ENCODE results near the gene HAVCR2.

The HAVCR2 gene

DNA sequence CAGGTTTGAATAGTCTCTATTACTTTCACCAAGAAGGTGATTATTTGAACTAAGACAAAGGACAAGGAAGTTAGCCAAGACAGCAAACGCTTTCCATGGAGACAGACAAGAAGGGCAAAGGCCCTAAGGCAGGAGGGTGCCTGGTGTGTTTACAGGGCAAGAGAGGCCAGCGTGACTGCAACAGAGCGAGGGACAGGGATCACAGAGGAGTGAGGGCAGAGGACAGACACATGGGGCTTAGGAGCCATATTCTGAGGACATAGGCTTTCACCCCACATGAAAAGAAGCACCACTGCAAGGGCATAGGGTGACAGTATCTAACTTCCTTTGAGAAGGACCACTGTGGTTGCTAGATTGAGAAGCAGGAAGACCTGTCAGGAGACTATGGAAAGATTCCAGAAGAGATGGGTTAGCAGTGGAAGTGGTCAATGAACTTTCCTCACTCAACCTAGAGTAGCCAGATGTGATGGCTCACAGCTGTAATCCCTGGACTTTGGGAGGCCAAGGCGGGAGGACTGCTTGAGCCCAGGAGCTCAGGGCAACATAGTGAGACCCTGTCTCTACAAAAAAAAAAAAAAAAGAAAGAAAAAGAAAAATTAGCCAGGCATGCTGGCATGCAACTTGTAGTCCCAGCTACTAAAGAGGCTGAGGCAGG is 44.9 kb downstream of the HAVCR2 start:
- Histone ChIP-seq H4K91ac (ENCODE audit: low read depth, low read length, poor library complexity) (no peak overlapping the region), H3K14ac (ENCODE audit: low read length) (no peak overlapping the region), H2BK5ac (ENCODE audit: low read length) (no peak overlapping the region)

DNA sequence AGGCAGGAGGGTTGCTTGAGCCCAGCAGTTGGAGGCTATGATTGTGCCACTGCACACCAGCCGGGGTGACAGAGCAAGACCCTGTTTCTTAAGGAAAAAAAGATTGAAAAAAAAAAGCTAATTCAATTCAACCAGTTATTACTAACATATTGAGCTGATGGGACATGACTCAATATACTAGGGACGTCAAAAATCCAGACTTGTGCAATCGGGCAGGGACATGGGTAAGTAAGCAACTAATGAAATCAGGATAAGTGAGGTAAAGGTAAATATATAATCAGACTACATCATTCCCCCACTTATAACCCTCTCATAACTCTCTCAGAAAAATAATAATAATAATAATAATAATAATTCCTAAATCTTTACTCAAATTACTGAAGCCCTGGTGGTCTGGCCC is 49.0 kb downstream of the HAVCR2 start:
- H2BK12ac ChIP-seq (ENCODE audit: low read length): no peak overlapping the region
- H3K9me3 ChIP-seq (replicated peaks in 1 of 2; ENCODE audit: control insufficient read depth in 2 of 2, insufficient read depth in 1 of 2, low read depth in 1 of 2, low read length in 2 of 2): no peaks in the 10 kb centered on the region
- no CpG with 5 or more reads among the region's 3 CpGs for WGBS, 2 donors (ENCODE audit: extremely low coverage in 2 of 2, insufficient read length in 2 of 2, insufficient replicate concordance in 1 of 2)
- H3K14ac ChIP-seq (ENCODE audit: low read length): no peak overlapping the region
- H2AFZ ChIP-seq (ENCODE audit: low read length): no peak overlapping the region
- H2AK5ac ChIP-seq (ENCODE audit: low read depth, low read length): no peak overlapping the region
- H3K4me2 ChIP-seq (ENCODE audit: insufficient read depth, low read length, poor library complexity, severe bottlenecking): no peak overlapping the region
- H3K4me1 ChIP-seq (ENCODE audit: control insufficient read depth in 2 of 2, insufficient read depth in 1 of 2, low read depth in 1 of 2, low read length in 2 of 2): no peaks in the 10 kb centered on the region
- no peak overlapping the region for H3K4me3 ChIP-seq (ENCODE audit: low read length in 2 of 2)
- no peak overlapping the region for H3K27ac ChIP-seq (replicated peaks; ENCODE audit: low read length)
- no peak overlapping the region for H2BK120ac ChIP-seq (ENCODE audit: low read depth, low read length)
- no peaks in the 10 kb centered on the region for H3K27me3 ChIP-seq (ENCODE audit: control insufficient read depth in 3 of 3, insufficient read depth in 3 of 3, low read depth in 1 of 3, low read length in 3 of 3)
- H3K79me1 ChIP-seq (ENCODE audit: low read depth, low read length): no peaks in the 10 kb centered on the region
- no peak overlapping the region for H4K8ac ChIP-seq (ENCODE audit: low read depth, low read length)
- no peak overlapping the region for H3K4ac ChIP-seq (ENCODE audit: low read length)
- no peaks in the 10 kb centered on the region for H3K36me3 ChIP-seq (replicated peaks in 1 of 2; ENCODE audit: control insufficient read depth in 2 of 2, insufficient read depth in 2 of 2, low read length in 2 of 2)
- H3K9ac ChIP-seq (ENCODE audit: low read depth, low read length, poor library complexity): no peak overlapping the region
- DNase-seq (ENCODE audit: low spot score): no peak
- H3K23ac ChIP-seq (ENCODE audit: low read depth, low read length, poor library complexity): no peak overlapping the region
- H2BK5ac ChIP-seq (ENCODE audit: low read length): no peak overlapping the region
- no peak overlapping the region for H4K91ac ChIP-seq (ENCODE audit: low read depth, low read length, poor library complexity)
- H2BK15ac ChIP-seq (ENCODE audit: low read length): no peak overlapping the region
- no peak overlapping the region for H3K18ac ChIP-seq (ENCODE audit: low read length)

More for the DNA sequence above, 44.9 kb downstream of the HAVCR2 start:
- no peak overlapping the region for H2BK15ac ChIP-seq (ENCODE audit: low read length)
- H2AK5ac ChIP-seq (ENCODE audit: low read depth, low read length): no peak overlapping the region
- H3K27me3 ChIP-seq (ENCODE audit: control insufficient read depth in 3 of 3, insufficient read depth in 3 of 3, low read depth in 1 of 3, low read length in 3 of 3): no peaks in the 10 kb centered on the region
- no peak overlapping the region for H3K4ac ChIP-seq (ENCODE audit: low read length)
- no peak overlapping the region for H3K23ac ChIP-seq (ENCODE audit: low read depth, low read length, poor library complexity)
- no peak overlapping the region for H3K4me3 ChIP-seq (ENCODE audit: low read length in 2 of 2)
- no peaks in the 10 kb centered on the region for H3K36me3 ChIP-seq (replicated peaks in 1 of 2; ENCODE audit: control insufficient read depth in 2 of 2, insufficient read depth in 2 of 2, low read length in 2 of 2)
- H2AFZ ChIP-seq (ENCODE audit: low read length): no peak overlapping the region
- no peaks in the 10 kb centered on the region for H3K9me3 ChIP-seq (replicated peaks in 1 of 2; ENCODE audit: control insufficient read depth in 2 of 2, insufficient read depth in 1 of 2, low read depth in 1 of 2, low read length in 2 of 2)
- no peak overlapping the region for H3K27ac ChIP-seq (replicated peaks; ENCODE audit: low read length)
- H3K79me1 ChIP-seq (ENCODE audit: low read depth, low read length): no peaks in the 10 kb centered on the region
- no peak overlapping the region for H2BK120ac ChIP-seq (ENCODE audit: low read depth, low read length)
- no peak overlapping the region for H2BK12ac ChIP-seq (ENCODE audit: low read length)
- no peak overlapping the region for H3K9ac ChIP-seq (ENCODE audit: low read depth, low read length, poor library complexity)
- no peak for DNase-seq (ENCODE audit: low spot score)
- H3K4me2 ChIP-seq (ENCODE audit: insufficient read depth, low read length, poor library complexity, severe bottlenecking): no peak overlapping the region
- WGBS, 2 donors (ENCODE audit: extremely low coverage in 2 of 2, insufficient read length in 2 of 2, insufficient replicate concordance in 1 of 2): no CpG with 5 or more reads among the region's 4 CpGs
- no peaks in the 10 kb centered on the region for H3K4me1 ChIP-seq (ENCODE audit: control insufficient read depth in 2 of 2, insufficient read depth in 1 of 2, low read depth in 1 of 2, low read length in 2 of 2)
- no peak overlapping the region for H3K18ac ChIP-seq (ENCODE audit: low read length)
- no peak overlapping the region for H4K8ac ChIP-seq (ENCODE audit: low read depth, low read length)

DNA sequence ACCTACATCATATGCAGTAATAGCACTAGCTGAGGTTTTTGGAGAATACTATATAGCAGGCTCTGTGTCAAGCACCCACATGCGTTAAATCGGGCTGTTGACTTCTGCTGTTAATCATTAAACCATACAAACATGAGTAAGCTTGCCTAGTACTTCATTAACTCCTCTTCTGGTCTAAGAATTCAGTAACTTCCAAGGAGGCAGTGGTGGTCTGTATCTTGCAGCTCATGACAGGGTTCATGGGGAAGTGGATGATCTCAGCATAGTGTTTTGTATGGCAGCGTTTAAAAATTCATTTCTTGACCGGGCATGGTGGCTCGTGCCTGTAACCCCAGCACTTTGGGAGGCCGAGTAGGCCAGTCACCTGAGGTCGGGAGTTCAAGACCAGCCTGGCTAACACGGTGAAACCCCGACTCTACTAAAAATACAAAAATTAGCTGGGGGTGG is 49.7 kb downstream of the HAVCR2 start, which contains the start of gene HAVCR1:
HAVCR1 (minus strand) TSS at position 24 of the 447 bp plus-strand sequence. CDS start 1,173 bp downstream, outside the sequence.
- no CpG with 5 or more reads among the region's 9 CpGs for WGBS, 2 donors (ENCODE audit: extremely low coverage in 2 of 2, insufficient read length in 2 of 2, insufficient replicate concordance in 1 of 2)
- H2BK120ac ChIP-seq (ENCODE audit: low read depth, low read length): no peak within 1 kb of the TSS
- no peak within 1 kb of the TSS for H3K4ac ChIP-seq (ENCODE audit: low read length)
- H2BK5ac ChIP-seq (ENCODE audit: low read length): no peak within 1 kb of the TSS
- H2BK15ac ChIP-seq (ENCODE audit: low read length): no peak within 1 kb of the TSS
- H2AFZ ChIP-seq (ENCODE audit: low read length): no peak within 1 kb of the TSS
- H3K9me3 ChIP-seq (replicated peaks in 1 of 2; ENCODE audit: control insufficient read depth in 2 of 2, insufficient read depth in 1 of 2, low read depth in 1 of 2, low read length in 2 of 2): no peaks in the 10 kb centered on the region
- no peak within 1 kb of the TSS for H2BK12ac ChIP-seq (ENCODE audit: low read length)
- H2AK5ac ChIP-seq (ENCODE audit: low read depth, low read length): no peak within 1 kb of the TSS
- H3K27me3 ChIP-seq (ENCODE audit: control insufficient read depth in 3 of 3, insufficient read depth in 3 of 3, low read depth in 1 of 3, low read length in 3 of 3): no peaks in the 10 kb centered on the region
- H4K8ac ChIP-seq (ENCODE audit: low read depth, low read length): no peak within 1 kb of the TSS
- no peak within 1 kb of the TSS for H3K27ac ChIP-seq (replicated peaks; ENCODE audit: low read length)
- H3K36me3 ChIP-seq (replicated peaks in 1 of 2; ENCODE audit: control insufficient read depth in 2 of 2, insufficient read depth in 2 of 2, low read length in 2 of 2): no peaks in the 10 kb centered on the region
- no peak within 1 kb of the TSS for H3K23ac ChIP-seq (ENCODE audit: low read depth, low read length, poor library complexity)
- no peaks in the 10 kb centered on the region for H3K4me1 ChIP-seq (ENCODE audit: control insufficient read depth in 2 of 2, insufficient read depth in 1 of 2, low read depth in 1 of 2, low read length in 2 of 2)
- no peak within 1 kb of the TSS for H3K14ac ChIP-seq (ENCODE audit: low read length)
- no peaks in the 10 kb centered on the region for H3K79me1 ChIP-seq (ENCODE audit: low read depth, low read length)
- no peak within 1 kb of the TSS for H3K9ac ChIP-seq (ENCODE audit: low read depth, low read length, poor library complexity)
- DNase-seq (ENCODE audit: low spot score): no peak
- no peak within 1 kb of the TSS for H3K4me2 ChIP-seq (ENCODE audit: insufficient read depth, low read length, poor library complexity, severe bottlenecking)
- H4K91ac ChIP-seq (ENCODE audit: low read depth, low read length, poor library complexity): no peak within 1 kb of the TSS
- no peak within 1 kb of the TSS for H3K18ac ChIP-seq (ENCODE audit: low read length)
- H3K4me3 ChIP-seq (ENCODE audit: low read length in 2 of 2): no peak within 1 kb of the TSS

DNA sequence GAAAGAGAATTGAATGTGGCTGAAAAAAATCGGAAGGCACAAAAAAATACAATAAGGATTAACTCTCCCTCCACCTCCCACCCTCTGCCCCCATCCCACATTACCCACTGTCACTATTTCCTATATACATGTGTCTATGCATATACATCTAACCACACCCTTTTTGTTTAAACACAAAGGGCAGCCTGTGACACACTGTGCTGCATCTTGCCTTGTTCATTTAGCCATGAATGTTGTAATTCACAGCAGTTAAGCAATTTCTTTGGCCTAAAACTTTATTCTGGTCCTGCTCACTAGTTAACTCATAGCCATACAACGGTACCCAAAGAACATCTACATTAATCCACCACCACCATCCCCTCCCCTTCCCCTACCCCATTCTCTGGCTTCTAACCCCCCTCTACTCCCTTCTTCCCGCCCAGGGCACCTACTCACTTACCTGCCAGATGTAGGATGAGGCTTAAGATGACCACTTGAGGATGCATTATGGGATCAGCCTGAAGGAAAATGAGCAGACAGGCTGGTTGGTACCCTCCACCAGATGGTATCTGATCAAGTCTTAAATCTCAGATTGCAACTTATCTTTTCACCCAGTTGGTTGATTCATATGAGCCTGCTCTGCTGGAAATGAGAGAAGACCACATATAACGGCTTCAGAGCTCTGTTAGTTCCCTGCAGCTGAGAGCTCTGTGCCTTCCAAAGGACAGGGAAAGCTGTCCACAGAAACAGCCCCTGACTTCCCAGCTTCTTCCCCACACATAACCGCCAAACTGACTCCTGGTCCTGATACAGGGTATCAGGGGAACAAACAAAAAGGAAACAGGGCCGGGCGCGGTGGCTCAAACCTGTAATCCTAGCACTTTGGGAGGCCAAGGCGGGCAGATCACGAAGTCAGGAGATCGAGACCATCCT is 51.1 kb downstream of the HAVCR2 start:
- Histone ChIP-seq H3K4me1 (ENCODE audit: control insufficient read depth in 2 of 2, insufficient read depth in 1 of 2, low read depth in 1 of 2, low read length in 2 of 2) (no peaks in the 10 kb centered on the region), H2AK5ac (ENCODE audit: low read depth, low read length) (no peak overlapping the region), H3K23ac (ENCODE audit: low read depth, low read length, poor library complexity) (no peak overlapping the region), H3K79me1 (ENCODE audit: low read depth, low read length) (no peaks in the 10 kb centered on the region), H4K91ac (ENCODE audit: low read depth, low read length, poor library complexity) (no peak overlapping the region), H3K9ac (ENCODE audit: low read depth, low read length, poor library complexity) (no peak overlapping the region), H2BK5ac (ENCODE audit: low read length) (no peak overlapping the region), H3K36me3 (replicated peaks in 1 of 2; ENCODE audit: control insufficient read depth in 2 of 2, insufficient read depth in 2 of 2, low read length in 2 of 2) (no peaks in the 10 kb centered on the region), H3K4ac (ENCODE audit: low read length) (no peak overlapping the region), H2AFZ (ENCODE audit: low read length) (no peak overlapping the region), H2BK15ac (ENCODE audit: low read length) (no peak overlapping the region), H2BK12ac (ENCODE audit: low read length) (no peak overlapping the region), H4K8ac (ENCODE audit: low read depth, low read length) (no peak overlapping the region), H2BK120ac (ENCODE audit: low read depth, low read length) (no peak overlapping the region), H3K4me3 (ENCODE audit: low read length in 2 of 2) (no peak overlapping the region), H3K9me3 (replicated peaks in 1 of 2; ENCODE audit: control insufficient read depth in 2 of 2, insufficient read depth in 1 of 2, low read depth in 1 of 2, low read length in 2 of 2) (no peaks in the 10 kb centered on the region), H3K27ac (replicated peaks; ENCODE audit: low read length) (no peak overlapping the region), H3K4me2 (ENCODE audit: insufficient read depth, low read length, poor library complexity, severe bottlenecking) (no peak overlapping the region), H3K18ac (ENCODE audit: low read length) (no peak overlapping the region), H3K27me3 (ENCODE audit: control insufficient read depth in 3 of 3, insufficient read depth in 3 of 3, low read depth in 1 of 3, low read length in 3 of 3) (no peaks in the 10 kb centered on the region), H3K14ac (ENCODE audit: low read length) (no peak overlapping the region)
- WGBS, 2 donors (ENCODE audit: extremely low coverage in 2 of 2, insufficient read length in 2 of 2, insufficient replicate concordance in 1 of 2): 100% methylated on average over 1 of the region's 11 CpGs; no CpG with 5 or more reads in 1 of the 2 donors
- DNase-seq (ENCODE audit: low spot score): no peak

Data from neuronal stem cell (in vitro differentiated cells).